H1 (cell line): ENCODE results near the gene PLOD1. TPM values are rescaled to one million over a fixed set of nuclear protein-coding genes. Genes with fewer than 3 reads are reported as not detected.

ENCODE experiments used
- CTCF ChIA-PET: fragments of 300-600 bp; sonication (Branson Sonifier 250); formaldehyde crosslinking; loops from one replicate; lab custom pipeline; 2021; ENCODE audit not compliant: partially characterized antibody; lab: Charles Lee
- POLR2A ChIA-PET: fragments of 300-600 bp; sonication (Branson Sonifier 250); formaldehyde crosslinking; loops from one replicate; lab custom pipeline; 2021; ENCODE audit warnings: inconsistent platforms; ENCODE audit not compliant: partially characterized antibody; lab: Charles Lee
- DNase-seq, 2 experiments: peaks; one replicate each; pipeline versions ENCODE4 v3.0.0 to v3.0.0-alpha.2; 2010 to 2022; ENCODE audit warnings: low spot score in 2 of 2, low read depth in 1 of 2, mixed read lengths in 1 of 2
- FAIRE-seq: peaks from 2 replicates; lab custom pipeline; 2011; peaks lifted over from hg19 to GRCh38; lab: Jason Lieb, UNC
- H2AFZ ChIP-seq: 2 replicates; pipeline ENCODE4 v1.8.1; 2012; ENCODE audit warnings: low read length, inconsistent platforms
- H2AK5ac ChIP-seq: 2 replicates; pipeline ENCODE4 v1.6.1; 2013; ENCODE audit warnings: low read depth, low read length
- H2BK120ac ChIP-seq: replicated peaks from 2 replicates; pipeline ENCODE3; 2013; ENCODE audit warnings: low read depth, low read length, inconsistent platforms
- H2BK12ac ChIP-seq: 2 replicates; pipeline ENCODE4 v1.6.1; 2013; ENCODE audit warnings: low read depth, low read length
- H2BK15ac ChIP-seq: 2 replicates; pipeline ENCODE4 v1.6.1; 2013; ENCODE audit warnings: low read length
- H2BK20ac ChIP-seq: 2 replicates; pipeline ENCODE4 v1.6.1; 2013; ENCODE audit warnings: low read length
- H2BK5ac ChIP-seq: 2 replicates; pipeline ENCODE4 v1.6.1; 2013; ENCODE audit warnings: low read depth, low read length
- H3K14ac ChIP-seq: 2 replicates; pipeline ENCODE4 v1.6.1; 2013; ENCODE audit warnings: inconsistent platforms; ENCODE audit not compliant: insufficient read length
- H3K18ac ChIP-seq: 2 replicates; pipeline ENCODE4 v1.6.1; 2013; ENCODE audit warnings: low read length; ENCODE audit errors: extremely low read depth
- H3K23ac ChIP-seq: 2 replicates; pipeline ENCODE4 v1.6.1; 2013; ENCODE audit warnings: inconsistent platforms; ENCODE audit not compliant: insufficient read length
- H3K23me2 ChIP-seq: 2 replicates; pipeline ENCODE4 v1.6.1; 2013; ENCODE audit warnings: low read depth, low read length
- H3K27ac ChIP-seq: 2 replicates; pipeline ENCODE4 v1.6.1; 2011; ENCODE audit warnings: low read depth, low read length, inconsistent platforms
- H3K27me3 ChIP-seq, 4 experiments: replicated peaks in 1 of 4; 1 replicate in 1 of 4; 2 replicates in 3 of 4; pipeline versions ENCODE4 v1.6.1 to v1.8.1; 2011 to 2013; ENCODE audit warnings: low read length in 3 of 4, mild to moderate bottlenecking in 3 of 4, inconsistent platforms in 2 of 4, mixed read lengths in 2 of 4, moderate library complexity in 1 of 4; ENCODE audit not compliant: control insufficient read depth in 3 of 4, insufficient read depth in 3 of 4; ENCODE audit errors: extremely low read depth in 1 of 4
- H3K36me3 ChIP-seq, 4 experiments: 2 replicates each; pipeline versions ENCODE4 v1.6.1 to v1.8.1; 2011 to 2013; ENCODE audit warnings: mild to moderate bottlenecking in 4 of 4, low read length in 3 of 4, moderate library complexity in 2 of 4, control low read depth in 1 of 4, inconsistent platforms in 1 of 4; ENCODE audit not compliant: insufficient read depth in 4 of 4, control insufficient read depth in 2 of 4
- H3K4ac ChIP-seq: replicated peaks from 2 replicates; pipeline ENCODE3; 2013; ENCODE audit warnings: low read length, low read depth, mixed read lengths, inconsistent platforms; ENCODE audit not compliant: insufficient read length
- H3K4me1 ChIP-seq, 4 experiments: replicated peaks in 1 of 4; 1 replicate in 1 of 4; 2 replicates in 3 of 4; pipeline versions ENCODE4 v1.6.1 to v1.8.1; 2011 to 2013; ENCODE audit warnings: low read length in 3 of 4, inconsistent platforms in 2 of 4, mixed read lengths in 1 of 4; ENCODE audit not compliant: insufficient read depth in 4 of 4, control insufficient read depth in 3 of 4
- H3K4me2 ChIP-seq, 2 experiments: 2 replicates each; pipeline versions ENCODE4 v1.6.1 to v1.8.1; 2011 to 2013; ENCODE audit warnings: low read depth in 2 of 2, low read length in 2 of 2, control low read depth in 1 of 2, inconsistent platforms in 1 of 2, mild to moderate bottlenecking in 1 of 2; ENCODE audit not compliant: insufficient read depth in 1 of 2
- H3K4me3 ChIP-seq, 4 experiments: fragments of 200-600, 300-600 bp in 1 of 4; sonication (generic), shearing (Covaris generic), sonication (Bioruptor Twin) in 1 of 4; 2 replicates each; pipeline versions ENCODE4 v1.5.1 to v1.8.1; 2011 to 2016; ENCODE audit warnings: low read length in 4 of 4, low read depth in 3 of 4, control low read depth in 2 of 4, inconsistent platforms in 2 of 4, mild to moderate bottlenecking in 2 of 4, mixed read lengths in 1 of 4, moderate library complexity in 1 of 4; ENCODE audit not compliant: insufficient read depth in 2 of 4; ENCODE audit errors: extremely low read depth in 1 of 4
- H3K56ac ChIP-seq: replicated peaks from 2 replicates; pipeline ENCODE3; 2013; ENCODE audit warnings: low read depth, mild to moderate bottlenecking, mixed read lengths, low read length, inconsistent platforms; ENCODE audit not compliant: insufficient read length
- H3K79me1 ChIP-seq: 2 replicates; pipeline ENCODE4 v1.6.1; 2013; ENCODE audit warnings: low read depth, low read length, control low read depth
- H3K79me2 ChIP-seq, 2 experiments: 2 replicates each; pipeline versions ENCODE4 v1.6.1 to v1.8.1; 2012 to 2013; ENCODE audit warnings: low read length in 2 of 2, mild to moderate bottlenecking in 2 of 2, inconsistent platforms in 1 of 2; ENCODE audit not compliant: insufficient read depth in 2 of 2, control insufficient read depth in 1 of 2
- H3K9ac ChIP-seq, 4 experiments: replicated peaks in 1 of 4; 1 replicate in 1 of 4; 2 replicates in 3 of 4; pipeline versions ENCODE4 v1.6.1 to v1.8.1; 2011 to 2013; ENCODE audit warnings: low read depth in 3 of 4, low read length in 3 of 4, control low read depth in 2 of 4, mild to moderate bottlenecking in 2 of 4, moderate library complexity in 2 of 4, inconsistent platforms in 1 of 4; ENCODE audit errors: extremely low read depth in 1 of 4
- H3K9me3 ChIP-seq, 2 experiments: 2 replicates each; pipeline versions ENCODE4 v1.6.1 to v1.8.1; 2012 to 2013; ENCODE audit warnings: mild to moderate bottlenecking in 2 of 2, moderate library complexity in 2 of 2, control low read depth in 1 of 2, inconsistent platforms in 1 of 2, low read depth in 1 of 2, low read length in 1 of 2, mixed read lengths in 1 of 2; ENCODE audit not compliant: insufficient read depth in 2 of 2
- H4K20me1 ChIP-seq, 2 experiments: replicated peaks in 1 of 2; 2 replicates each; pipeline versions ENCODE3 to v1.8.1; 2011 to 2013; ENCODE audit warnings: inconsistent platforms in 2 of 2, low read length in 2 of 2, mild to moderate bottlenecking in 1 of 2; ENCODE audit not compliant: insufficient read depth in 2 of 2, control insufficient read depth in 1 of 2
- H4K5ac ChIP-seq: 2 replicates; pipeline ENCODE4 v1.6.1; 2013; ENCODE audit warnings: low read length, low read depth, mixed read lengths, inconsistent platforms; ENCODE audit not compliant: insufficient read length
- H4K8ac ChIP-seq: 2 replicates; pipeline ENCODE4 v1.8.0; 2013; ENCODE audit warnings: mild to moderate bottlenecking, moderate library complexity, low read length, inconsistent platforms; ENCODE audit not compliant: insufficient read depth; ENCODE audit errors: extremely low read depth
- H4K91ac ChIP-seq: replicated peaks from 2 replicates; pipeline ENCODE3; 2013; ENCODE audit warnings: low read length, mixed read lengths, inconsistent platforms; ENCODE audit not compliant: insufficient read length
- BRCA1 ChIP-seq: IDR thresholded peaks from 2 replicates; pipeline ENCODE4 v1.6.1; 2012; ENCODE audit warnings: low read depth, low read length, improper control_type of control experiment
- EP300 ChIP-seq, 2 experiments: IDR thresholded peaks; 1 replicate in 1 of 2; 2 replicates in 1 of 2; pipeline ENCODE4 v1.6.1; 2011 to 2012; ENCODE audit warnings: low read depth in 2 of 2, low read length in 2 of 2, mild to moderate bottlenecking in 2 of 2, borderline replicate concordance in 1 of 2, inconsistent platforms in 1 of 2, moderate library complexity in 1 of 2
- FOSL1 ChIP-seq: IDR thresholded peaks from 2 replicates; pipeline ENCODE4 v1.6.1; 2011; ENCODE audit warnings: mild to moderate bottlenecking, low read depth, low read length, moderate library complexity; ENCODE audit not compliant: insufficient read depth
- KDM1A ChIP-seq: fragments of 200-600, 300-600 bp; sonication (generic); IDR thresholded peaks from 2 replicates; pipeline ENCODE4 v1.7.1; 2016; ENCODE audit warnings: mild to moderate bottlenecking, low read length, borderline replicate concordance
- MAX ChIP-seq: IDR thresholded peaks from 2 replicates; pipeline ENCODE4 v1.6.1; 2012; ENCODE audit warnings: inconsistent platforms
- RBBP5 ChIP-seq: IDR thresholded peaks from 2 replicates; pipeline ENCODE4 v1.7.1; 2012; ENCODE audit warnings: low read depth, mild to moderate bottlenecking, inconsistent platforms, low read length, moderate library complexity, borderline replicate concordance
- SIRT6 ChIP-seq: IDR thresholded peaks from one replicate; pipeline ENCODE4 v1.7.1; 2012; ENCODE audit warnings: low read length, inconsistent platforms
- TAF1 ChIP-seq: IDR thresholded peaks from 2 replicates; pipeline ENCODE4 v1.6.1; 2011; ENCODE audit warnings: mild to moderate bottlenecking, low read depth, low read length
- WGBS, 2 experiments: shearing (Covaris generic) in 1 of 2; methylation state at CpG; one replicate each; pipeline versions ENCODE4 v1.1.6 to v1.1.7; 2013 to 2015; ENCODE audit warnings: low lambda C conversion rate in 2 of 2, mixed read lengths in 2 of 2, inconsistent platforms in 1 of 2, low coverage in 1 of 2, missing lambda C conversion rate in 1 of 2; ENCODE audit not compliant: insufficient replicate concordance in 2 of 2, insufficient coverage in 1 of 2, insufficient read length in 1 of 2; ENCODE audit errors: extremely low coverage in 1 of 2, missing lambda C conversion rate in 1 of 2; 5-methylcytosine and 5-hydroxymethylcytosine counted together
- polyA plus RNA-seq, 7 experiments: library from polyadenylated mRNA; depleted of rRNA in 3 of 7; stranded (reverse) in 5 of 7; unstranded in 2 of 7; fragments of >200 nt in 5 of 7; fragments of 200-250 nt in 2 of 7; gene quantifications; 1 replicate in 5 of 7; 2 replicates in 1 of 7; 4 replicates in 1 of 7; pipeline versions ENCODE4 v1.2.1 to v1.2.3, GENCODE V29; 2011 to 2013; ENCODE audit warnings: missing spikeins in 2 of 7, mixed read lengths in 2 of 7
- total RNA-seq: library from RNA; stranded (reverse); fragmentation: NEBNext Ultra II Directional; extraction: Animal tissue kit (Norgen Biotek cat#: 25700); gene quantifications from 2 replicates; pipeline ENCODE4 v1.2.1, GENCODE V29; 2021

PLOD1 gene
- total and polyA plus RNA-seq, 2 of the 8 experiments (the other 6 are each of a cell fraction or from before 2014, with no cell fraction given) = 44.9 to 51.8 TPM

- ChIA-PET CTCF (interaction anchor here (0.6 to 4.9 kb wide), 10 partner anchors 8 to 998 kb away, joined by 3 to 27 read pairs (median 8); no protein-coding TSS in a partner anchor), POLR2A (interaction anchor here (0.7 to 5.4 kb wide), 2 partner anchors 22 to 27 kb away, joined by 3 to 46 read pairs; no protein-coding TSS in a partner anchor)
- peak overlapping the region; percentile 35 for H2BK5ac ChIP-seq
- H3K4ac ChIP-seq = peak overlapping the region; percentile 11
- no peak overlapping the region for H3K18ac ChIP-seq
- no peaks in the 10 kb centered on the region for H3K23me2 ChIP-seq
- H2BK120ac ChIP-seq = no peak overlapping the region
- no peaks in the 10 kb centered on the region for H3K36me3 ChIP-seq
- H4K8ac ChIP-seq = no peak overlapping the region
- no peak overlapping the region for H3K14ac ChIP-seq
- H2BK15ac ChIP-seq = no peak overlapping the region
- no peak overlapping the region for H3K56ac ChIP-seq
- no peak overlapping the region for H3K4me3 ChIP-seq
- H2BK12ac ChIP-seq = no peak overlapping the region
- peaks cover 0 to 2% of the 10 kb centered on the region in 2 experiments; a peak in 2 of 4 replicates for H3K9me3 ChIP-seq
- FAIRE-seq = no peak
- peaks cover 0 to 10% (median 8%) of the 10 kb centered on the region in 4 experiments; a peak in 6 of 7 replicates for H3K4me1 ChIP-seq
- H3K4me2 ChIP-seq = no peak overlapping the region
- H2AFZ ChIP-seq = no peak overlapping the region
- no peaks in the 10 kb centered on the region for H3K79me1 ChIP-seq
- no peak overlapping the region for H4K91ac ChIP-seq
- H3K9ac ChIP-seq = no peak overlapping the region
- H3K23ac ChIP-seq = no peak overlapping the region
- no peaks in the 10 kb centered on the region for H4K20me1 ChIP-seq
- TF ChIP-seq TAF1 (no peak), BRCA1 (no peak), KDM1A (no peak), SIRT6 (no peak), EP300 (IDR thresholded peaks at IDR 0.05; ENCODE audit: borderline replicate concordance in 1 of 2, low read depth in 2 of 2, low read length in 2 of 2) (no peak), MAX (no peak), FOSL1 (no peak), RBBP5 (no peak)
- WGBS, 2 experiments = 80% methylated on average over 6 of the region's 6 CpGs; no CpG with 5 or more reads in 1 of the 2 experiments
- no peak overlapping the region for H2AK5ac ChIP-seq
- no peak overlapping the region for H2BK20ac ChIP-seq
- no peaks in the 10 kb centered on the region for H3K79me2 ChIP-seq
- H3K27ac ChIP-seq = no peak overlapping the region
- no peaks in the 10 kb centered on the region for H3K27me3 ChIP-seq
- DNase-seq = no peak
- H4K5ac ChIP-seq = no peak overlapping the region
These were observed 48.6 kb upstream of the PLOD1 start for GRCh38 chr1:11885916-11886315.
